ENCODE data around the gene PTPRN2.
"Not testable (repeated sequence)": the region's sequence is repeated elsewhere in the genome, so short reads cannot be mapped to it uniquely, and the experiment has no call there.

PTPRN2 gene

DNA sequence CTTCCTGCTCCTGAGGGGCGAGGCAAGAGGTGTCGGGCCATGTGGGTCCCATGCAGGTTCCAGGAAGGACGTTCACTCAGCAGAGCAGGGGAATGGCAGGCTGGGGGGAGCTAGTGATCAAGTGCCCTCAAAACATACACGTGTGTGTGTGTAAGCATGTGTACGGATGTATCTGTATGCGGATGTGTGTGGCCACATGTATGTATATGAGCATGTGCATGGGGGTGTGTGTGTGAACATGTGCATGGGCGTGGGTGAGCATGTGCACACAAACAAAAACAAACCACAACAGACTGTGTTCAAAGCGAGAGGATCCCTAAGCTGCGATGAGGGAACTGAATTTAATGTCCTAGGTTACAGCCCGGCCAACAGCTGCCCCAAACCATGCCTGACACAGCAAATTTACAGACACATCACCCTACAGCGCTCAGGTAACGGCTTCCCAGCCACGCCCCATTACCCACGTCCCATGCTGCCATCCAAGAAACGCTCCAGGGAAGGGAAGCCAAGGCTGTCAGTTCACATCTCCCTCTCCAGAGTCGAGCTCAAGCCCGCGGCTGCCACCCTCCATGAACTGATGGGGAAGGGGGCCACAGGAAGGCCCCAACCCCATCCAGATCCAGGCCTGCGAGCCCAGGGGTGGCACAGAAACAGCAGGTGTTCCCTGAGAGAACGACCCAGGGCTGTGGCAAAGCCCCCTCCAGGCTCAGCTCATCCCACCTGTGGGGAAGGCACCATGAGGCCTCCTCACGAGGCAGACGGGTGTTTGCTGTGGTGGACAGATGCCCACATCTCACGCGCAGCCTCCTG lies 56.6 kb downstream of the PTPRN2 start:
- no peak for DNase-seq

DNA sequence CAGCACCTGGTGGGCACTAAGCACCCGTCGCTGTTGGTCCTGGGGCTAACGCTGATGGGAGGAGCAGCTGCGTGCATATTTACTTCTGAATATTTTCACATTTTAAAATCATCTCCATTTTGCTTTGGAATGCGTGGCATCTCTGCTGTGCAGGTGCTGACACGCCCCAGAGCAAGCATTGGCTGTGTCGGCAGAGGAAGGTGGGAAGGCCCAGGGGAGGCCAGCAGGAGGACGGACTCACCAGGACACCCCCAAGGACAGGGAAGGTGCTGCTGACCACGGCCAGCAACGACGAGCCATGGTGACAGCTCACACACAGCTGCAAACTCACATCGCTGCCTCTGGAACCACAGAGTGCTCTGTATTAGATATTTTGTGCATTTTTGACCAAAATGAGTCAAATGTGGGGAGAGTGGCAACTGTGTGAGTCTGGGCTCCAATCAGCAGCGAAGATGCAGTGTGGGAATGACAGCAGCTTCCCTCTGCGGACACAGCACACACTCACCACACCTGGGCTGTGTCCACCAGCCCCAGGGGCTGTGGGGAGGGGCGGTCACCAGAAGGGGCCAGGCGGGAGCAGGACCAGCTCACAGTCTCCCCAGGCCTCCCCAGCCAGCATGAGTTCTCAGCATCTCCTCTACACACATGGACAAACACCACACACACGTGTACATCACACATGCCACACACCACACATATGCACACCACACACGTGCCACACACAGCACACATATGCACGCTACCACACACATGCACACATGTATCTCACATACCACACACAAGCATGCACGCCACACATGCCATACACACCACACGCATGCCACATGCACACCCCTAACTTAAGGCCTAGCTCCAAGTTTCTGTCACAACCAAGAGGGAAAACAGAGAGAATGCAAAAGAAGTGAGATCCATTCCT lies 58.2 kb downstream of the PTPRN2 start:
- no peak for DNase-seq

DNA sequence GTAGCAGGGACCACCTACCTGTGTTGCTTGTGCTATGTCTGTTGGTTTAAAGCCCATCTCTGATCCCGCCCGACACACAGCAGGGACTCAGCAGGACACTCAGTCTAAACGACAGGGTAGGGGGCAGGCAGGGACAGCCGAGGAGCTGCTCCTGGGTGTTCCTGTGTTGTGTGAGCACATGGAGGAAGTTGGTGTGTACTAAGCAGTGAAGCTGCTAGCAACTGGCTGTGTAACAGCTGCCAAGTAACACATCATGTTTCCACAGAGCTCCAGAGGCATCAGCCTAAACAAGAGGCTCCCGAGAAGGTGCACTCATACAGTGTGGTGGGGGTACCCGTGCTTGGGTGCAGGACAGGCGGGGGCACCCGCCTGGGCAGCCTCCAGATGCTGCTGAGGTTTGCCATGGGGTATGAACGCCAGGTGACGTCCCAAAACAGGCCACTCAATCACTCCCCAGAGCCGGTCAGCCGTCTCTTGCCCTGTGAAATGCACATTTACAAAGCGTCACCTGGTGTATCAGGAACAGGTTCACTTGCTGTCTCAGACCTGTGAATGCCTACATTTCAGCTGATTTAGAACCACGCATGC lies 59.6 kb downstream of the PTPRN2 start:
- DNase-seq = no peak

DNA sequence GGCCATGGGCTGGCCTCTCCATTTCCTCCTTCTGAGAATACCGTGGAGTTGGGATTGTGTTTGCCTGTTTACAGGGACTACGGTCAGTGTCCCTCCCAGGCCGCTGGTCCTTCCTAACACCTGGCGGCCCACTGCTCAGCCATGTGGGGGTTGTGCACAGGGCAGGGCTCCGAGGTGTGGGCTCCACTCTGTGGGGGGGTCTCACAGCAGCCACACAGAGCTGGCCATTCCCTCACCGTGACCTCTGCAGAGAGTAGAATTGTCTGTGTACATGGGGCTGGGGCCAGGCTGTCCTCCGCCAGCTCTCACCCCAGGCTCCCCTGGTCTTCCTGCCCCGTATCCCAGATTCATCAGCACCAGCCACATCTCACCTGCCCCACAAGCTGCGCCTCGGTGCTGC lies 60.1 kb downstream of the PTPRN2 start:
- DNase-seq = no peak

DNA sequence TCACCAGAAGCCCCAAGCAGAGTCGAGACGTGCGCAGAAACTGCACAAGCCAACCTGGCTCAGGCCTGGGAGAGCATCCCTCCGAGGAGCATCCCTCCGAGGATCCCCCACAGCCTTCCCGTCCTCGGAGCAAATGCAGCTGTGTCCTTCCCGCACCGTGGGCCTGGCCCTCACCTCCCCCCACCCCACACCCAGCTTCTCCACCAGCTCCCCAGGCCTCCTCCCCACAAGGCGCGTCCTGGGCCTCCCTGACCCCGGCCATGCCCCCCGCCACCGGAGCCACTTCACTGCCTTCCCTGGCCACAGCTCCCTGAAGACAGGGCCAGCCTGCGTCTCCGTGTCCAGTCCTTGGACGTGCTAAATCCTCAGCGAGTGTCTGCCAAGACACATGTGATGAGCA lies 60.6 kb downstream of the PTPRN2 start:
- no peak for DNase-seq

DNA sequence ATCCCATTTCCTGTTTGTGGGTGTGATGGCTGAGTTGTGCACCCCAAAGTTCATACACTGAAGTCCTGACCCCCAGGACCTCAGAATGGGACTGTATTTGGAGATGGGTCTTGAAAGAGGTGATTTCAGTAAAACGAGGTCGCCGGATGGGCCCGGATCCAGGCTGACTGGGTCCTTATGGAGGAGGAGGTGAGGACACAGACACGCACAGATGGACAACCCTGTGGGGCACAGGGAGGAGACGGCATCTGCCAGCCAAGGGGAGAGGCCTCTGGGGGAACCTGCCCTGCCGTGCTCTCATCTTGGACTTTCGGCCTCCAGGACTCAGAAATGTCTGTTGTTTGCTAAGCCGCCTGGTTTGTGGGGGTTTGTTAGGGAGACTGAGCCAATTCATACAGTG lies 61.1 kb downstream of the PTPRN2 start:
- no peak for DNase-seq

DNA sequence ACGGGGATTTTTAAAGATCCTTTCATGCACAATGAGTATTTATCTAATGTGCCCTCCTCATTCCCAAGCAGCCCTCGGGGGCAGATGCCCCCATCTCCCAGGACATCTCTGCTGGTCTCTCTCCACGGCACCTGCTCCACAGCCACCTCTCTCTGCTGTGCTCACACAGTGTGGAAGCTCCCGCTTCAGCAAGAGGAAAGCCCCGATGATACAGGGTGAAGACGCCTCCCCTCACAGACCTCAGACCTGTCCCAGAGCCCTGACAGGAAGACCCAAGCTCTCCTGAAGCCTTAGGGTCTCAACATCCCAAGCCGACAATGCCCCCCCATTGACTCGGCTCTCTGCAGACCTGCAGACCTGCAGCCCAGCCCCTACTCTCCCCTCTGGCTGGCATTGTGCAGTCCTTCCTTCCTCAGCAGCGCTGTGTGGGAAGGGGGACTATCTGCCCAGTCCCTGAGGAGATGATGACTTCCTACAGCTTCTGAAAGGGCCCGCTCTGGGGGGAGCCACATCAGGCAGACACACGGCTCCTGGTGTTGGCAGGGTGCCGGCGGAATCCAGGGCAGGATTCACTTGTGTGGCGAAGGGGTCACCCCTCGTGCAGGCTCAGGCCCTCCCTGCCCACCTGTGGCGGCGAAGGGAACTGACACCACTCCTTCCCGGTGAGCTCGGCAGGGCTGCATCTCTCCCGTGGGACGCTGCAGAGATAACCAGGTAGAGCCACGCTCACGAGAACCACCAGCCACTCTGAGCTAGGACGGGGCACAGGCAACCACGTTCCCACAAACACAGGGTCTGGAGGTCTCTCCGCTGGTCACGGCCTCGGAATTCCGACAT lies 61.8 kb downstream of the PTPRN2 start:
- DNase-seq = no peak

DNA sequence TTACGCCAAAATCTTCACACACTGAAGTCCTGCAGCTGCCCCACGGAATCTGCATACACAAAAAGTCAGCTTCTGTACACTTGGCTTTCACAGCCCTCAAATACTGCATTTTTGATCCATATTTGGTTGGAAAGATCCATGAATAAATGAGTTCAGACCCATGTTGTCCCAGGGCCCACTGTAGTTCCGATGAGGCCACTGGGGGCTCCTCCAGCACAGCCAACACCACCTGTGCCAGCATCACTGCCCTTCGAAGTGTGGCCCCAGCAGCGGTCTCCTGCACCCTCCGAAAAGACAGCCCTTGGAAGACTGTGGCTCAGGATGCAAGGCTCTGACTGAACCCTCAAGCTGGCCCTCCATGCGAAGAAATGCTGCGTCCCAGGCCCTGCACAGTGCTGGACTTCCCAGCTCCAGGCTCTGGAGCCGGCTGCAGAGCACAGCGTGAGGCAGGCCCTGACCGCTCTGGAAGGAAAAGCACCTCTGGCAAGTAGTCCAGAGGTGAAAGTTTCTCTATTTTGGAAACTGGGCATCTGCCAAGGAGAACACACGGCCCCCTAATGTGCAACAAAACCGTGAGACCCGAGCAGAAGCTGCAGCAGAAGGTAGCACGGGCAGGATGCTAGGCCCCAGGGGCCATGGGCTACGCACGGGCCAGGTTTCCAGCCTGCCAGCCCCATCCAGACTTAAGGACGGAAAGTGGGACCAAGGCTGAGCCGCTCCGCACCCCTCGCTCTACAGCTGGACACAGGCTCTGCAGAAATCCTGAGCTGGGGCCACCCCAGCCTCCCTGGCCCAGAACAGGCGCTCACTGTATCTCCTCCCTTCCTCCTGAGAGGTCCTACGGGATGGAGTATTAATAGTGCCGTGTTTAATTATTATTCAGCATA lies 62.6 kb downstream of the PTPRN2 start:
- DNase-seq = no peak

DNA sequence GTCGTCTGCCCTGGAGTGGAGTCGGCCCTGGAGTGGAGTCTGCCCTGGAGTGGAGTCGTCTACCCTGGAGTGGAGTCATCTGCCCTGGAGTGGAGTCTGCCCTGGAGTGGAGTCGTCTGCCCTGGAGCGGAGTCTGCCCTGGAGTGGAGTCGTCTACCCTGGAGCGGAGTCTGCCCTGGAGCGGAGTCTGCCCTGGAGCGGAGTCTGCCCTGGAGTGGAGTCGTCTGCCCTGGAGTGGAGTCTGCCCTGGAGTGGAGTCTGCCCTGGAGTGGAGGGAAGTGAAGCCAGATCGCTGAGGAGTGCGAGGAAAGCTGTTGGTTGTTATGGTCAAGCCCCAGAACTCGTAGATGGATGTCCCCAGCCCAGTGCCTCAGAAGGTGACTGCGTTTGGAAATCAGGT lies 63.3 kb downstream of the PTPRN2 start:
- DNase-seq = not testable (repeated sequence)

DNA sequence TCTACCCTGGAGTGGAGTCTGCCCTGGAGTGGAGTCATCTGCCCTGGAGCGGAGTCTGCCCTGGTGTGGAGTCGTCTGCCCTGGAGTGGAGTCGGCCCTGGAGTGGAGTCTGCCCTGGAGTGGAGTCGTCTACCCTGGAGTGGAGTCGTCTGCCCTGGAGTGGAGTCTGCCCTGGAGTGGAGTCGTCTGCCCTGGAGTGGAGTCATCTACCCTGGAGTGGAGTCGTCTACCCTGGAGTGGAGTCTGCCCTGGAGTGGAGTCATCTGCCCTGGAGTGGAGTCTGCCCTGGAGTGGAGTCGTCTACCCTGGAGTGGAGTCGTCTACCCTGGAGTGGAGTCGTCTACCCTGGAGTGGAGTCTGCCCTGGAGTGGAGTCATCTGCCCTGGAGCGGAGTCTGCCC lies 63.7 kb downstream of the PTPRN2 start:
- not testable (repeated sequence) for DNase-seq

DNA sequence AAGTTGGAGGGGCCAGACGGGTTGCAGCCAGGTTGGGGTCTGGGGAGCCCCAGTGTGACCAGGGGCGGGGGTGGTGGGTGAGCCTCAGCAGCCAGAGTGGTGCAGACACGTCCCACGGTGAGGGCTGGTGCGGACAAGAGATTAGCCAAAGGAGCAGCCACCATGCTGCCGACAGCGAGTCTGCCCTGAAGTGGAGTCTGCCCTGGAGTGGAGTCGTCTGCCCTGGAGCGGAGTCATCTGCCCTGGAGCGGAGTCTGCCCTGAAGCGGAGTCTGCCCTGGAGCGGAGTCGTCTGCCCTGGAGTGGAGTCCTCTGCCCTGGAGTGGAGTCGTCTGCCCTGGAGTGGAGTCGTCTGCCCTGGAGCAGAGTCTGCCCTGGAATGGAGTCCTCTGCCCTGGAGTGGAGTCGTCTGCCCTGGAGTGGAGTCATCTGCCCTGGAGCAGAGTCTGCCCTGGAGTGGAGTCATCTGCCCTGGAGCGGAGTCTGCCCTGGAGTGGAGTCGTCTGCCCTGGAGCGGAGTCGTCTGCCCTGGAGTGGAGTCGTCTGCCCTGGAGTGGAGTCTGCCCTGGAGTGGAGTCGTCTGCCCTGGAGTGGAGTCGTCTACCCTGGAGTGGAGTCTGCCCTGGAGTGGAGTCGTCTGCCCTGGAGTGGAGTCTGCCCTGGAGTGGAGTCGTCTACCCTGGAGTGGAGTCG lies 64.3 kb downstream of the PTPRN2 start:
- DNase-seq = not testable (repeated sequence)

DNA sequence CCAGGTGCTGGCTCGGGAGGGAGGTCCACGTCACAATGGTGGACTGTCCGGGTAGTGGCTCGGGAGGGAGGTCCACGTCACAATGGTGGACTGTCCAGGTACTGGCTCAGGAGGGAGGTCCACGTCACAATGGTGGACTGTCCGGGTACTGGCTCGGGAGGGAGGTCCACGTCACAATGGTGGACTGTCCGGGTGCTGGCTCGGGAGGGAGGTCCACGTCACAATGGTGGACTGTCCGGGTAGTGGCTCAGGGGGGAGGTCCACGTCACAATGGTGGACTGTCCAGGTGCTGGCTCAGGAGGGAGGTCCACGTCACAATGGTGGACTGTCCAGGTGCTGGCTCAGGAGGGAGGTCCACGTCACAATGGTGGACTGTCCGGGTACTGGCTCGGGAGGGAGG lies 65.8 kb downstream of the PTPRN2 start:
- DNase-seq = not testable (repeated sequence)

DNA sequence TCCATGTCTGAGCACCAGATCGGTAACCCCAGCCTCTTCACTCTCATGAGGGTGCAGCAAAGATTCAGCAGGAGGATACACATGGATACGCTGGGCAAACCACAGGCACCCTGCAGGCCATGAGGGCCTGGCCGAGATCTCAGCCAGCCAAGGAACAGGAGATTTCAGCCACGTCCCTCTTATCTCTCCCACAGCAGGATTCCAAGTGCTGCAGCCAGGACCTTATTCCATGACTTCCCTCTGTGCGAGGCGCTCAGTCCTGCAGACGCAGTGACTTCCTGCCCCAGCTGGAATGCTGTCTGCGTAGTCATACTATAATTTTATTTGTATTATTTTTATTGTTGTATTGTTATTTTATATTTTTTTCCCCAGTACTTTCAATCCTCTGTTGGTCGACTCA lies 66.8 kb downstream of the PTPRN2 start:
- no peak for DNase-seq

DNA sequence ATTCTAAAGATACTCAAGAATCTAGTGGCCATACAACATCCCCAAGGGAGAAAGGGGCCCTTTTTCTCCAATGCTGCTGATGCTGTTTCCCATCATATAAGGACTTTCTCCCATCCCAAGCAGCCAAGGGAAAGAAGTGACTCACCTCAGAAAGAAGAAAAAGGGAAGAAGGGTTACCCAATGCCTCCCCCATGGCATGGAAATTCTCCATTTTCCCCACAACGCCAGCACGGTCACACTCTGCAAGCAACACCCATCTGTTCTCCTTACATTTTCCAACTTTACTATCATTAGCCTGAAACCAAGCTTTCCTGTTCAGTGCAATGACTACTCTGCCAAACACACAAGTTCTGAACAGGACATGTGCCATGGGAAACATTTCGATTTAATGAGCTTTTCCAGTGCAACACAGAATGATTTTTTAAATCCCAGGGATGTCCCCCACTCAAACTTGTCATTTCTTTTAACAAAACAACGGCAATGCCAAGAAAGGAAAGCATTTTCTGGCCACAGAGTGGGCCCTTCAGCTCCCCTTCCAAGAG lies 67.9 kb downstream of the PTPRN2 start:
- DNase-seq = no peak

DNA sequence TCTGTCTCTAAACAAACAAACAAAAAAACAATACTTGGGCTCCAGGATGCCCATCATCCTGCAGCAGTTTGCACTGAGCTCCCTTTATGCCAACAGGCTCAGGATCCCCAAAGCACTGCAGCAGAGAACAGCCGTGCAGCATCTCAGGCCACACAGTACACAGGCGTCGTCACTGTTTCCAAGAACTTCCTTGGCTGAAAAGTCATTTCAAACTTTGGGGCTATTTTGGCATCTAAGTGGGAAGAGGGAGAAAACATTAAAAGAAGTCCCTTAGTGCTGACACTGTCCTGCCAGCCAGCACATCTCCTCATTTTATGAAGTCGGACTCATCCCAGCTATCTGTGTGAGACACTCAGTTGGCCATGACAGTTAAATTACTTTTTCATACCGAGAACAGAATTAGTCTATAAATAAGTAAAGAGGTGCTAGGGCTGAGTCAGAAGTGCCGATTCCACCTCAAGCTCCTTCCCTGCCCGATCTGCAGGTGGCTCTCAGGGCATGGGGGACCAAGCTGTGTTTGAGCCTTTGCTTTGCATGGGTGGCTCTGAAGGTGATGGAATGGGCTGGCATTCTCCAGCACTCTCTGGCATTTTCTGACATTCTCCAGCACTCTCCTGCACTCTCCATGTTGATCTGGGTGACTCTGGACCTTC lies 68.5 kb downstream of the PTPRN2 start:
- DNase-seq = no peak

DNA sequence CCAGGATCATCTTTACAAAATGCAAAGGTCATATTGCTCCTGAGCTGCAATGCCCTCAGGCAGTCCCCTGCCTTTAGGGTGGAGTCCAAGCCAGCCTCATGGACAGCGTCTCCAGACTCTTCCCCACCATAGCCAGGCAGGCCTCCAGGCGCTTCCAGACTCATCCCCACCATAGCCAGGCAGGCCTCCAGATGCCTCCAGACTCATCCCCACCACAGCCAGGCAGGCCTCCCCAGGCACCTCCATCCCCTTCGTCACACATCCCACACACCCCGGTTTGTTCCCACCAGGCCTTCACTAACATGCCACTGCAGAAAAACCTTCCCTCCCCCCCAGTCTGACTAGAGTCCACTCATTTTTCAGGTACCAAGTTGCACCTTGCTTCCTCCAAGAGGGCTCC lies 70.1 kb downstream of the PTPRN2 start:
- DNase-seq = no peak

DNA sequence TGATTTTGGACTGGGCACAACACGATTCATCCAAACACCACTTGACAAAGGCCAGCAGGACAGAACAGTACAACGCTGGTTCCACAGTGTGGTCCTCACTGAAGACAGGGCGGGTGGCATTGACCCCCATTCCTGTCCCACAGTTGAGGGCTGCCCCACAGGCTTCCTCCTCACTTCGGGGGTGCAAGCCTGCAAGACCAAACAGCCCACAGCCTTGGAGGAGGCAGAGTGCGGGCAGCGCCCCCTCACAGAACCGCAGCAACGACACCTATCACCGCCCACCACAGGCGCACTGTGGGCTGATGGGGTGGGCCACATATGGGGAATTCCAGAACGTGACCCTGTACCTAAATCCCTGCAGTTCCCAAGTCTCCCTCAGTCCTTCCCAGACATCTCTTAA lies 70.6 kb downstream of the PTPRN2 start:
- no peak for DNase-seq

DNA sequence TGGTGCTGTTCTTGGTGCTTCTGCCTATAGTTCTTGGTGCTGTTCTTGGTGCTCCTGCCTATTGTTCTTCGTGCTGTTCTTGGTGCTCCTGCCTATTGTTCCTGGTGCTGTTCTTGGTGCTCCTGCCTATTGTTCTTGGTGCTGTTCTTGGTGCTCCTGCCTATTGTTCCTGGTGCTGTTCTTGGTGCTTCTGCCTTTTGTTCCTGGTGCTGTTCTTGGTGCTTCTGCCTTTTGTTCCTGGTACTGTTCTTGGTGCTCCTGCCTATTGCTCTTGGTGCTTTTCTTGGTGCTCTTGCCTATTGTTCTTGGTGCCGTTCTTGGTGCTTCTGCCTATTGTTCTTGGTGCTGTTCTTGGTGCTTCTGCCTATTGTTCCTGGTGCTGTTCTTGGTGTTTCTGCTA lies 71.1 kb downstream of the PTPRN2 start:
- DNase-seq = no peak

DNA sequence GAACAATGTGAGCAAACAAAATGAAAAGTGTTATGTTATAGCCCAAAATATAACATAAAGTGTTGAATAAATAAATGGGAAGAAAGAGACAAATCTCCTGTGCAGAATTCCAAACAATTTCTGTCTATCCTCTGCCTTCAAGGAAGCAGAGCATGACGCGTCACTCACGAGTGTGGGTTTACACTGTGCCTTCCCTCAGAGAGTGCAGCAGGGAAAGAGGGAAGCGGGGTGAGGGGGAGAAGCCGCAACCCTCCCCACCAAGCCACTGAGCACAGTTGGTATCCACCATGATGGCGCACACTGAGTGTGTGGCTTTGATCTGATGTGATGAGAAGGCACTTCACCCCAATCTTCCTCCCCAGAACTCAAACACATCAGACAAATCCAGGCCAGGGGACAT lies 74.8 kb downstream of the PTPRN2 start:
- DNase-seq = no peak

DNA sequence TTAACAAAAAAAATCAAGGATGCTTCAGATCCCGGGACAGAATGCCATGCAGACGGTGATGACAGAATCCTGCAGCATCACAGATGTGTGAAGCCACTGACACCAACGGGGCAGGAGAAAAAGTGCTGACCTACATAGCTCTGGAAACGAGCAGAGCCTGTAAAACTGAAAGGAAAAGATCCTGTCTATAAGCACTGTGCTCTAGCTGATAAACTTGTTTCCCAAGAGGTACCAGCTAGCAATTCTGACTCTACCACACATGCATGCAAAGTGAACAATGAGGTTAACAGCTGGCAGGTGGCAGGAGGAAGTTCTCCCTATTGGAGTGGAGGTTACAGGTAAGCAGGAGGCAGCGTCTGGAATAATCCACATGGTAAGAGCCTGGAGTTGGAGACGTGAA lies 75.6 kb downstream of the PTPRN2 start:
- DNase-seq = no peak

Data from fibroblast of skin of abdomen (primary cell).